Measurements from ENCODE around the gene FAM149A.

The FAM149A gene

GRCh38 chr4:186107947-186108346 lies 3.4 kb downstream of the FAM149A start:
- DNase-seq: no peak

- no peak for DNase-seq
Observed at GRCh38 chr4:186108391-186108790, 3.9 kb downstream of the FAM149A start.

- no peak for DNase-seq
Observed at GRCh38 chr4:186109245-186109644, 4.7 kb downstream of the FAM149A start.

- DNase-seq: no peak
Observed at GRCh38 chr4:186116697-186117096, 12.2 kb downstream of the FAM149A start.

- no peak for DNase-seq
Observed at GRCh38 chr4:186118582-186118981, 14.1 kb downstream of the FAM149A start.

- no peak for DNase-seq
Observed at GRCh38 chr4:186121057-186121456, 16.6 kb downstream of the FAM149A start.

GRCh38 chr4:186128842-186129241 lies 24.3 kb downstream of the FAM149A start:
- DNase-seq: no peak

GRCh38 chr4:186131935-186132334 lies 27.4 kb downstream of the FAM149A start:
- DNase-seq: no peak

- no peak for DNase-seq
Observed at GRCh38 chr4:186132577-186133242, 28.2 kb downstream of the FAM149A start.

- peak; percentile 70 for DNase-seq
Observed at GRCh38 chr4:186134257-186134656, 29.8 kb downstream of the FAM149A start.

- DNase-seq: no peak
Observed at GRCh38 chr4:186134861-186135260, 30.4 kb downstream of the FAM149A start.

- DNase-seq: peak; percentile 13
Observed at GRCh38 chr4:186137196-186137794, 32.8 kb downstream of the FAM149A start.

GRCh38 chr4:186144198-186144945 lies 39.9 kb downstream of the FAM149A start:
- DNase-seq: no peak

GRCh38 chr4:186144946-186145569 lies 40.6 kb downstream of the FAM149A start:
- no peak for DNase-seq

- DNase-seq: no peak
Observed at GRCh38 chr4:186146458-186146857, 42.0 kb downstream of the FAM149A start.

- DNase-seq: no peak
Observed at GRCh38 chr4:186148336-186148975, 44.0 kb downstream of the FAM149A start.

- DNase-seq: no peak
Observed at GRCh38 chr4:186149872-186150271, 45.4 kb downstream of the FAM149A start.

- DNase-seq: no peak
Observed at GRCh38 chr4:186150926-186151325, 46.4 kb downstream of the FAM149A start.

- no peak for DNase-seq
Observed at GRCh38 chr4:186151499-186151898, 47.0 kb downstream of the FAM149A start.

GRCh38 chr4:186158021-186158813 lies 53.7 kb downstream of the FAM149A start:
- DNase-seq: no peak

GRCh38 chr4:186158966-186159365 lies 54.5 kb downstream of the FAM149A start:
- DNase-seq: no peak

GRCh38 chr4:186159613-186160012 lies 55.1 kb downstream of the FAM149A start:
- DNase-seq: no peak
